HepG2 (cell line): ENCODE data around the gene SIX3.

Source experiments
- EP300 ChIP-seq, 3 experiments: sonication (generic) in 1 of 3; formaldehyde crosslinking in 1 of 3; IDR thresholded peaks; 2 replicates each; pipeline versions ENCODE4 v1.5.1 to v1.6.1; 2011 to 2020; ENCODE audit warnings: low read depth in 2 of 3, low read length in 2 of 3, borderline replicate concordance in 1 of 3, improper control_type of control experiment in 1 of 3, mild to moderate bottlenecking in 1 of 3, missing genetic modification reagents in 1 of 3, moderate library complexity in 1 of 3
- NR1H2 ChIP-seq: sonication (generic); formaldehyde crosslinking; IDR thresholded peaks from 2 replicates; pipeline ENCODE4 v1.8.1; 2022; ENCODE audit warnings: low read depth, missing genetic modification reagents, borderline replicate concordance
- TBP ChIP-seq: sonication (generic); formaldehyde crosslinking; IDR thresholded peaks from 2 replicates; pipeline ENCODE4 v1.5.0; 2020; ENCODE audit warnings: missing genetic modification reagents
- ZNF670 ChIP-seq: sonication (generic); formaldehyde crosslinking; IDR thresholded peaks from 2 replicates; pipeline ENCODE4 v1.8.0; 2022; ENCODE audit warnings: mild to moderate bottlenecking, missing genetic modification reagents, borderline replicate concordance
- ZNF672 ChIP-seq: sonication (generic); formaldehyde crosslinking; IDR thresholded peaks from 2 replicates; pipeline ENCODE4 v1.8.1; 2022; ENCODE audit warnings: missing genetic modification reagents

- no peak for TF ChIP-seq ZNF670 (CRISPR knock-in tag)
- TF ChIP-seq EP300 (IDR thresholded peaks at IDR 0.05; ENCODE audit: low read depth in 2 of 2, low read length in 2 of 2) = no peak
- TF ChIP-seq EP300 (CRISPR knock-in tag; IDR thresholded peaks at IDR 0.05; ENCODE audit: borderline replicate concordance) = no peak
- no peak for TF ChIP-seq NR1H2
- TF ChIP-seq ZNF672 (CRISPR knock-in tag) = no peak
- TF ChIP-seq TBP = no peak
Measured at GRCh38 chr2:44942304-44943030, 965 bp downstream of the SIX3 start.
